HG03571 (cell line): ENCODE measurements around the gene ALDH16A1.

Experiments used
- ATAC-seq: cut with Tn5 transposase; IDR thresholded peaks from one replicate; pipeline ENCODE4 v1.9.1; 2021; ENCODE audit not compliant: unreplicated experiment

ALDH16A1 gene

DNA sequence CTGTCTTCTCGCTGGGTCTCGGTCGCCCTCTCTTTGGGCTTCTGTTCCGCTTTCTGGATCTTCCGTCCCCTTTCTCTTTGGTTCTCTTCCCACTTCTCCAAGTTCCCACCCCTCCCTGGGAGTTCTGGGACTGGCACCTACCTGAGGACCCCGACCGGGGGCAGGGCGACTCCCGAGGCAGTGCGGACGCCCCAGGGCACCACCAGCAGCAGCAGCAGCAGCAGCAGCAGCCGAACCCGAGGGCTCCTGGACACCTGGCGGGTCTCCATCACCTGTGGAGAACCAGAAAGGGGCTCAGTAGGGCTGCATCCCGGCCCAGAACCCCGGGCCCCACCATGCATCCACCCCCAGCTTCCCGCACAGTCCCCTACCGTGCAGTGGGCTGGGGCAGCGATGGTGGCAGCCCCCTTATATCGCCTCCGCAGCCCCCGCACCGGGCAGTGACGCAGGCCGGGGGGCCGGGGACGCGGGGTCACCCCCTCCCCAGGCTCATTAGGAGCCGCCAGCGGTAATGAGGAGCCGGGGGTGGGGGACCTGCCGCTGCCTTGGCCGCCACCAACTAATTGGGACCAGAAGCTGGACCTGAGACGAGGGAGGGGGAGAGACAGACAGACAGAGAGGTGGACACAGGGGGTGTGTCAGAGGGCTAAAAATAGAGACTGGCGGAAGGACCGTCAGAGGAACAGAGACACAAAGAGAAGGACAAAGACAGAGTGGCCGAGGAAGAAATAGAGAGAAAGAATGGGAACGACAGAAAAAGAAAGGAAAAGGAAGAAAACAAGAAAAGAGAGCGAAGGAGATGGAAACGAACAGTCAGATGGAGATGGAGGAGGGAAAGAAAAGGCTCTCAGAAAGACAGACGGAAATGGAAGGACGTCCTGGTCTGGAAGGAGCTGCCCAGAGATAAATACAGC lies 29.7 kb upstream of the ALDH16A1 start, which contains the start of gene PTH2:
PTH2 (minus strand) TSS at position 371 of the 914 bp plus-strand sequence; CDS start at position 269, 102 bp downstream.
- no peak for ATAC-seq

DNA sequence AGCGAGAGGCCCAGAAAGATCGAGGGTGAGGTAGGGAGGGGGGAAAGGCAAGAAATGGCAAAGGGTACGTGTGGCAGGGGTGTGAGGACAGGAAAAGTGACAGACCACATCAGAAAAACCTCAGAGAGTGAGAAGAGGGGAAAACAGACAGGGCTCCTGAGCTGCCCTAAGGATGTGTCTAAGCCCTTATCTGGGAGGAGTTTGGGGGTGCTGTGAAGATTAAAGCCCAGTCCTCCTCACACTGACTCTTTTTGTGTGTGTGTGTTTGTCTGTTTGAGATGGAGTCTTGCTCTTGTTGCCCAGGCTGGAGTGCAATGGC lies 29.1 kb upstream of the ALDH16A1 start:
- ATAC-seq, result no peak

- ATAC-seq, result no peak
These were observed 27.8 kb upstream of the ALDH16A1 start, which contains the start of gene GFY for GRCh38 chr19:49425178-49425577. Gene GFY (plus strand): TSS chr19:49425388. CDS start chr19:49426431, 1,043 bp downstream.

DNA sequence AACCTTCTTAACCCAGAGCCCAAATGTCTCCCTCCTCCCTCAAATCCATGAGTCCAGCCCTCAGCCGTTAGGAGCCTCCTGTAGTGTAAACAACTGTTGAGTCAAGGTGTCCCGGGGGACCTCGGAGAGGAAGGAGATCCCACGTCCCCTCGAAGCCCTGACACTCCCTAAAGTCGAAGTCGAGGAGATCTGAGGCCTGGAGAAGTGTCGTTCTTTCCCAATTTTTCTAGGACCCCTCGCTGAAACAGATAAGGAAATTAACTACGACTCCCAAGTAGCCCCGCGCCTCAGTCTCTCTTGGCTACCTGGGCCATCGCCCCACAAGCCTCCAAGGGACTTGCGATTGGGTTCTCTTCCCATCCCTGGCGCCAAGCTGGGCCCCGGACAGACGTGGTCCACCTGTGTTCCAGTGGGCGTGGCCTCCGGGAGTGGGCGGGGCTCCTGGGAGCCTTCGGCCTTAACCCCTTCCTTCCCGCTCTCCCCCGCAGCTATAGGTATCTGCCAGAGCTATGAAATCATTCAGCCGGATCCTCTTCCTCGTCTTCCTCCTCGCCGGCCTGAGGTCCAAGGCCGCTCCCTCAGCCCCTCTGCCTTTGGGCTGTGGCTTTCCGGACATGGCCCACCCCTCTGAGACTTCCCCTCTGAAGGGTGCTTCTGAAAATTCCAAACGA lies 27.0 kb upstream of the ALDH16A1 start:
- ATAC-seq, result no peak

DNA sequence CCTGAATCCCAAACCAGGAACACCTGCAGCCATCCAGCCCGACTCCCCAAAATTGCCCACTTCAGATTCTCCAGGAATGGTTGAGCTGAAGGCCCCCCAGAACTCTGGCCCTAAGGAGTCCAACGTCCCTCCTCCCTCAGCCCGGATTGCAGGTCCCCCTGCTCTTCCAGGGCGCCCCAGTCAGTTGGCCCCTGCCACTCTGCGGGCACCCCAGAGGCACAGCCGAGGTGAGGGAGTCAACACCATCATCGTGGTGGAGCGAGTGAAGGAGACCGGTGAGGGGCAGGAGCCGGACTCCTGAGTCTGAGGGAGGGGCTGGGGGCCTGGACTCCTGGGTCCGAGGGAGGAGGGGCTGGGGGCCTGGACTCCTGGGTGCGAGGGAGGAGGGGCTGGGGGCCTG lies 25.7 kb upstream of the ALDH16A1 start:
- no peak for ATAC-seq

DNA sequence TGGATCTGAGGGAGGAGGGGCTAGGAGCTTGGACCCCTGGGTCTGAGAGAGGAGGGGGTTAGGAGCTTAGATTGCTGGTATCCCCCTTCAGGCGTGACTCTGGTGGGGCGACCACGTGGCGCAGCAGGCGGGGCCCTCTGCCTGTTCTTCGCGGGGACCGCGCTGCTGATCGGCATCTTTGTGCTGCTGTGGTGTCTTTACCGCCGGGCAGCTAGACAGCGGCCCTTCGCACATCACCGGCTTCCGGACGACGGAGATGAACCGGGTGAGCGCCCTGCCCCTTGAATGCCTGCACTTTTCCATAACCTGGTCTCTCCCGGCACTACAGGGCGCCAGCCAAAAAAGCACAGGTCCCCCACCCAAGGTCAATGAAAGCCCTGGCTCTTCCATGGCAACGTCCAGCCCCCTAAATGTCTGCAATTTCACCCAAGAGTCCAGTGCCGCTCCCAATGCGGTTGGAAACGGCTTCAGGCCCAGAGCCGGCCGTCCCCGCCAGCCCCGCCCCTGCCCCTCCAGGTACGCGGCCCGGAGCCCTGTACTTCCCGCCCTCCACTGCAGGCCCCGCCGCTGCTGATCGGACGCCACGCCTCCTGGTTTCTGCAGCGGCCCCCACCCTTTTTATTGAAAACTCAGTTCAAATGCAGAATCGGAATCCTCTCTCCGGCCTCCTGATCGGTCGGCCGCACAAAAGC lies 25.0 kb upstream of the ALDH16A1 start:
- no peak for ATAC-seq

DNA sequence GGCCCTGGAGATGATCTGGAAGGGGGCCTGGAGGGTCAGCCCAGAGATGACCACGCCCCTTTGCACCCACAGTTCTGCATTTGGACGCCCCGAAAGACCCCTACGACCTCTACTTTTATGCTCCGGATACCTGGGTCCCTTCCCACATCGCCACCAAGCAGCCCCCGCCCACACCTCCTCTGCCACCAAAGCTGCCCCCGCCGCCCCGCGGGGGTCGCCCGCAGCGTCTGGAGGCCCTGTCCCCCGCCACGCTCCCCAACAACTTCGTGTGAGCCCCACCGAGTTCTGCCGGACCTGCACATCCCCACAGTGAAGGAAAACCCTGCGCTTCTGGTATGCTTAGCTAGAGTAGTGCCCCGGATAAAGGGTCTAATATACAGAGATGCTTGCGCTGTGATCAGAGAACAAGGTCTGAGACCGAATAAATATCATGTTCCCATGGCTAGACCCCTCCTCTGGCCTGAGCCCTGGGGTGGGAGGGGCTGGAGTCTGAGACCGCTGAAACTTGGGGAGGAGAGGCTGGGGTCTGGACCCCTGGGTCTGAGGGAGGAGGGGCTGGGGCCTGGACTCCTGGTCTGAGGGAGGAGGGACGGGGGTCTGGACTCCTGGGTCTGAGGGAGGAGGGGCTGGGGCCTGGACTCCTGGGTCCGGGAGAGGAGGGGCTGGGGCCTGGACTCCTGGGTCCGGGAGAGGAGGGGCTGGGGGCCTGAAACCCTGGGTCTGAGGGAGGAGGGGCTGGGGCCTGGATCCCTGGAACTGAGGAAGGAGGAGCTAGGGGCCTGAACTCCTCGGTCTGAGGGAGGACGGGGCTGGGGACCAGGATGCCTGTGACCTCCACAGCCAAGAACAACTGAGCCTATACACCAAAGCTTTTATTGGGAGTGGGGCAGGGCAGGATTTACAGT lies 24.2 kb upstream of the ALDH16A1 start:
- no peak for ATAC-seq

GRCh38 chr19:49430172-49430677 lies 22.8 kb upstream of the ALDH16A1 start:
- no peak for ATAC-seq

GRCh38 chr19:49430678-49431329 lies 22.2 kb upstream of the ALDH16A1 start:
- ATAC-seq, result no peak

DNA sequence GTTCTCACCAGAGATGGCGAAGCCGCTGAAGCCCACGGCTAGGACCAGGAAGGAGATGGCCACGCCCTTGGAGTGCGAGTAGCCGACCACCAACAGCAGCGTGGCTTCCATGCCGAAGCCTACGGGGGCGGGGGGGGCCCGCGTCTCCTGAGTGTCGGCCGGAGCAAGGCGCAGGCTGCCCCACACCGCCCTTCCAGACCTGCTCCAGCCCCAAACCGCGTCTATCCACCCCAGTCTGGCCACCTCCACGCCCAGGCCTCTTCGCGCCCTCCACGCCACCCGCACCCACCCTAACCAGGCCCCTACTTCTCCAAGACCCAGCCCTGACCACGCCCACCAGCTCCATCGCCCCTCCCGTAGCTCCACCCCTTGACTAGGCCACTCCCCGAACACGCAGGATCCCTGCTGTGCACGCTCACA lies 21.7 kb upstream of the ALDH16A1 start:
- no peak for ATAC-seq

DNA sequence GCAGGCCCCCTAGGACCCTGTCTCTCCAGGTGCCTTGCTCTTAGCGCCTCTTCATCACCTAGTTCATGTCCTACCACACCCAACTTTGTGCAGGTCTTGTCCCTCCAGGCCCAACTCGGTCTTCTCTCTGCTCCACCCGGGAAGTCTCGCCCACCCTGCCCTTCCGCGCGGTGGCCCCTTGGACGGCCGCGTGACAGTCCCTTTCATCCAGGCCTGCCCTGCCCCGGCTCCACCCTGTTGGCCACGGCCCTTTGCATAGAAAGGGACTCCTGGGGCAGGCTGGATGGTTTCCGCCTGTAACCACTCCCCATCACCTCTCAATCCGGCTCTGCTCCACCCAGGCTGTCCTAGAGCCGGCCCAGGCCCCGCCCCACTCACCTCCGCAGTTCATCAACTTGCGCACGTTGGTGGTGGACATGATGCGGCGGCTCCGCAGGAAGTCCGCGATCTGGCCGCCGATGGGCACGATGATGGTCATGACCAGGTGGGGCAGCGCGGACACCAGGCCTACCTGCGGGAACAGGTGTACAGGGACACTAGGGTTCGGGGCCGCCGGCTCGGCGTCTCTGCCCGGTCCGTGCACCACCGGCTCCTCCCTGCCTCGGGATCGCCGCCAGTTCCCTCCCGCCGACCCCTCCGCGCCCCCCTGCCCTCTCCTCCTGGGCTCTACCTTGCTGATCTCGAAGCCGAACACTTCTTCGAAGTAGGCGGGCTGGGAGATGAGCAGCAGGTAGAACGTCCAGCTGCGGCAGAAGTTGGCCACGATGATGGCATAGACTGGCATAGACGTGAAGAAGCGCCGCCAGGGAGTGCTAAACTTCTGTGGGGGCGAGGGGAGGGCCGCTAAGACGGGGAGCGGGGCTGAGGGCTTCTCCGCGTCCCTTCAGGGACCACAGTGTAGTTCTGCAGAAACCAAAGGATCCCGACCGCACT lies 20.6 kb upstream of the ALDH16A1 start:
- no peak for ATAC-seq

DNA sequence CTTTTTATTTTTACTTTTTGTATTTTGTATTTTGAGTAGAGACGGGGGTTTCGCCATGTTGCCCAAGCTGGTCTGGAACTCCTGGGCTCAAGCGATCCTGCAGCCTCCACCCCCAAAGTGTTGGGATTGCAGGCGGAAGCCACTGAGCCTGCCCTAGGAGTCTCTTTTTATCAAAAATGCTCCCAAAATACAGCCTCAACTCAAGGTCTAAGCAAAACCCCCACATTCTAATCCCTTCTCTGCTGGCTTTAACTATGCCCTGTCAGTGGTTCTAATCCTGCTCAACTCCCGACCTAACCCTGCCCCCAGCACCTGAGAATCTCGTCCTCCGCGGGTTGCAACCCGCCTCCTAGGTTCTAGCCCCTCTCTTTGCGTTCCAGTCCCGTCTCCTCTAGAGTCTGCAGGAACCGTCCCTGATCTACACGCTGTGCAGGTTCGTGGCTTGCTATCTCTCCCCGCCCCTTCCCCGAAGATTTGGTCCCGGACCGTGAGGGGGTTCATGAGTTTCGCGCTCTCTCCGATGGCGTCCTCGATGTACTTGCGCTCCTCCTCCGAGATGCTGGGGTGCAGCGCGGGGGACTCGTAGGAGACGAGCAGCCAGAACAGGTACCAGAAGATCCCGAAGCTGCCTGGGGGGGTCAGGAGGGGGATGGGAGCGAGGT lies 19.7 kb upstream of the ALDH16A1 start:
- no peak for ATAC-seq

- ATAC-seq, result no peak
These were observed 18.0 kb upstream of the ALDH16A1 start for GRCh38 chr19:49434907-49435583.

DNA sequence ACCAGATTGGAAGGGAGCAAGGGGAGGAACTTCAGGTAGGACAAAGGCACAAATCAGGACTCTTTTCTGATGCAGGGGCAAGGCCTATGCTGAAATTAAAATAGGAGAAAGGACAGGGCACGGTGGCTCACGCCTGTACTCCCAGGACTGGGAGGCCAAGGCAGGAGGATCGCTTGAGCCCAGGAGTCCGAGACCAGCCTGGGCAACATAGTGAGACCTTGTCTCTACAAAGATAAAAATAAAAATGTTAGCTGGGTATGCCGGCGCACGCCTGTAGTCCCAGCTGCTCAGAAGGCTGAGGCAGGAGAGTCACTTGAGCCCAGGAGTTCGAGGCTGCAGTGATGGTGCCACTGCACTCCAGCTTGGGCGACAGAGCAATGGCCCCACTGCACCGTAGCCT lies 17.4 kb upstream of the ALDH16A1 start:
- no peak for ATAC-seq

- ATAC-seq, result no peak
These were observed 16.5 kb upstream of the ALDH16A1 start for GRCh38 chr19:49436381-49437017.

- ATAC-seq, result no peak
These were observed 15.8 kb upstream of the ALDH16A1 start for GRCh38 chr19:49437231-49437630.

DNA sequence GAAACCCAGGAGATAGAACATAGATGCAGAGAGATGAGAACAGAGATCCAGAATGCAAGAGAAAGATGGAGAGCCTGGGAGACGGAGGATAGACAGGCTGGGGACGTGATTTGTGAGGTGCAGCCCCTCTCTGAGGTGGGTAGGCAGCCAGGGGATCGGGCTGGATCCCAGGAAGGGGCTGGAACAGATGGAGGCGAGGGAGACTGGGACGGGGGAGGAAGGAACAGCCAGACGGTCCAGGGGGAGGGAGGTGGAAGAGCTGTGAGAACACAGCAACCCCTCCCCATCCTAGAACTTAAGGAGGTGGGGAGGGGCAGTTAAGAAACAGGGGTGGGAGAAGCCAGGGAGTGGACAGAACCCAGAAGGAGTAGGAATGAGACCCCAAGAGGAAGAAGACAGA lies 14.8 kb upstream of the ALDH16A1 start:
- no peak for ATAC-seq
